HG02938 (cell line): ENCODE data around the gene MAN2B2.

ENCODE experiments used
- ATAC-seq: cut with Tn5 transposase; IDR thresholded peaks from one replicate; pipeline ENCODE4 v1.9.1; 2021; ENCODE audit warnings: mild to moderate bottlenecking, moderate library complexity; ENCODE audit not compliant: unreplicated experiment

The MAN2B2 gene

DNA sequence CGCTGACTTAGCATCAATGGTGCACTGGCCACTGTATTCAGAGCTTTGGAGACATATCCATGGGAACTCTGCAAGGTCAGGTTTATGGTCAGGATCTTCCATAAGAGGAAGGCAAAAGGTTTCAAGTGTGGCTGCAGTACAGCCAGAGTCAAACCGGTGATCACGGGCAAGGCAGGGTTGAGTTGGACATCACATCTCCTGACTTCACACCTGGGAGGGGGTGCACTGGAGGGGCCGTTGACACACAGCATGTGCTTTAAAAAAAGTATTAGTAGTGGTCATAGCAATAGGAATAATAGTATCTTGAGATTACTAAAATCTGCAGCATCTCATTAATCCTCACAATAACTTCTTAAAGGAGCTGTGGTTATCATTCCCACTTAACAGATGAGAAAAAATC, 28.9 kb upstream of the MAN2B2 start:
- no peak for ATAC-seq

DNA sequence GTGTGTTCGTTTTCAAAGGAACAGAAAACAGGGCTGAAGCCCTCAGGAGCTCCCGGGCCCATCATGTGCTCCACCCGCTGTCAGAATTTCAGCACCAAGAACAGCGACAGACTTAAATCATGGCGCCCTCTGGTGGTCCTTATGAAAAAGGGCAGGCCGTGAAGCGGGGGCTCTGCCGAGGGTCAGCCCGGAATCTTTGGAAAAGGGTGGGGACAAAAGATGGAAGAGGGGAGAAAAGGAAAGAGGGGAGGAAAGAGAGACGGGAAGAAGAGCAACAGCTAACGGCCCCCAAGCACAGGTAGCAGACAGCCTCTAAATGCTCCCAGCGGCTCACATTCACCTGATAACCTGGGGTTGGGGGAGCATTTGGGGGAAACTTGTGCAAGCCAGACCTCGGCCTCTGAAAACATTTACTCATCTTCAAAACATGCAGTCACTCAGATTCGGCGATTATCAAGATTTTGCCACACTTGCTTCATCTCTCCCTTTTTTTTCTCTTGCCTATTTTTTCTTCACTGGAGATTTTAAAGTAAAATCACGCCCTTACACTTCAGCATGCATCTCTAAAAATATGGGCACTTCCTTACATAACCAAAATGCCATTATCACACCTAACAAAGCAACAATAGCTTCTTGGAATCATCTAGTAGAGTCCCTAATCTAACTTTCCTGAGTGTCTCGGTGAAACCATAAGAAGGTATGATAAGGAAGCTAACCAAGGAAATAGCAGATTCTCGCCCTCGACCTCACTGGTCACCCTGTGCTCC, 28.1 kb upstream of the MAN2B2 start:
- peak; percentile 59 for ATAC-seq

DNA sequence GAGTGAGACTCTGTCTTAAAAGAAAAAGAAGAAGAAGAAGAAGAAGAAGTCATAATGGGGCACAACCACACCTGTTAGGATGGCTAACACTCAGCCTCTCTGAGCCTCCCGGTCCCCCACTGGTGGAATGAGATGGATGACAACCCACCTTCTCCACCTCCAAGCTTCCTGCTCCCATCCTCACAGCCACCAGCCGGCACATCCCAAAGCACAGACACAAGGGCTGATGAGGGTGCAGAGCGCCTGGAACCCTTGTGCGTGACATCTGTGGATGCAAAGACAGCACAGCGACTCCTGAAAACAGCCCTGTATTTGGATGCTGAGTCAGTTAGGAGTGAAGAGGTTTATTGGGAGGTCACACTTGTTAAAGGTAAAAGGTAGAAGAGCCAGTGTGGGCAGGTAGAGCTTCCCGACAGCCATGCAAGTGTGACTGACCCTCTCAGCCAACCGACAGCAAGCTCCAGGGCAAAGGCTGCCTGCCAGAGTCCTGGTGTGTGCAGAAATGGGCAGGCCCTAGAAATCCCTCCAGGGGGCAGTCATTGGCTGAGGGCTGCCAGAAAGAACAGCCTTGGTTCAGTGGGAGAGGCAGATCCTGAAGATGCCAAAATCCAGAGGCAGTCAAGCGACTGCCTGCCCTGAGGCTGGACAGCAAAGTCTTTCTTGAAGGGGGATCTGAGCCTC, 26.6 kb upstream of the MAN2B2 start:
- no peak for ATAC-seq

DNA sequence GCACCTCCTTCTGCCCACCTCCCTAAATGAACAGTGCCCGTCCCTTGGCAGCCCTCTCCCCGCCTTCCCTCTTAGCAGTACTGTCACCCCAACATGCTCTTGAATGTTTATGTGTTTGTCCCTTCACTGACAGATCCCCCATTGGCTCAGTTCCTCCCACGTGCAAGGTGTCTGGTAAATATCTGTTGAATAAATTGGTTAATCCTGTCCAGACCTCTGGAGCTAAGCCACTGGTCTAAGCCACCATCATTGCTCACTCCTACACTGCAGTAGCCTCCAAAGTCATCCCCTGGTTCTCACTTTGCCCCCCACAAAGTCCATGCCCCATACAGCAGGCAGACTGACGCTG, 26.1 kb upstream of the MAN2B2 start:
- no peak for ATAC-seq

DNA sequence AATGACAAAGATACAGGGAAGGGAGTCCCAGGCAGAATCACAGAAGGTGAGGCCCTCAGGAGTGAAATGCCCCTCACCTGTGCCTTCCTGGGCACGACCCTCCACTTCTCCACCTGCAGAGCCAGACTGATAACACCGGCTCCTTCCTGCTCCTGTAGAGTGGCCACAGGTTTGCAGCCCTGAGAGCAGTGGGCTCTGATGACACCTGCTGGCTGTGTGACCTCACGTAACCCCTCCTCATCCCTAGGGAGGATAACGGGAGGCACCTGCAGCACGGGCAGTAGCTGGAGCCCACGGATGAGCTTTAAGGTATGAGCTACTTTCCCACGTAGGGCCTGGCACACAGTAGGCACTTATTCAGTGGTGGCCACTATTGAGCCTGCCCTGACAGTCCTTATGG, 25.5 kb upstream of the MAN2B2 start:
- ATAC-seq = no peak

DNA sequence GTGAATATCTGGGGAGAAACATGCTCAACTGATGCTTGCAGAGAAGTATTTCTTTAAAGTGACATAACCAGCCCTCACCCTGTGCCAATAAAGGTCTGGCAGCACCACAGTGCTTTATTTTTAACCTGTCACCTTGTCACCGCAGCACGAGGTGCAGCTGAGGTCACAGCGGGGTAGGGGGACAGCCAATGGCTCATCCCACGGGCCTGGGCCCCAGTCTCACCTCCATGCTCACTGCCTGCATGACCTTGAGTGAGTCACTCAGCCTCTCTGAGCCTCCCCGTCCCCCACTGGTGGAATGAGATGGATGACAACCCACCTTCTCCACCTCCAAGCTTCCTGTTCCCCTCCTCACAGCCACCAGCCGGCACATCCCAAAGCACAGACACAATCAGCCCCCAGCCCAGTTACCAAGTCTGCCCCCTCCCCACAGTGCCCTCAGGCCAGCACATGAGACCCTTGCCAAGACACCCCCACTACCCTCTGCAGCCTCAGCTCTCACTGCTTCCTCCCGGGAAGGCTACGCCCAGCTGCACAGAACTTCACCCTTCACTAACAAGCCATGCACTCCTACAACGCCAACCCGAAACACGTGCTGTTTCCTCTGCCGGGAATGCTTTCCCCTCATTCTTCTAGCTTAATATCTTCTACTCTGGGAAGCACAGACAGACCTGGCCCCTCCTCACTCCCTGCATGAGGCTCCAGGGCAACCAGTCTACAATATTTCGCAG, 24.9 kb upstream of the MAN2B2 start:
- no peak for ATAC-seq

DNA sequence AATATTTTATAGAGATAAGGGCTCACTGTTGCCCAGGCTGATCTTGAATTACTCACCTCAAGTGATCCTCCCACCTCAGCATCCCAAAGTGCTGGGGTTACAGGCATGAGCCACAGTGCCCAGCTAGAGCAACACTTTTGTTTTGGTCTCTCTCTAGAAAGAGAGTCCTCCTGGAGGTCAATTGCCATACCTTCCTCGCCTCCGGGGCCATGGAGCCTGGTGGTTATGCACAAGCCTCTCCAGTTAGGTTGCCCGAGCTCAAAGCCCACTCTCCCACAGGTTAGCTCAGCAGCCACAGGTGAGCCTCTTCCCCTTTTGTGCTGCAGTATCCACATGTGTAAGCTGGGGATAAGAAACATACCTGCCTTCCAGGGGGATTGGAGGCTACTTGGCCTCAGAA, 24.2 kb upstream of the MAN2B2 start:
- ATAC-seq = no peak

DNA sequence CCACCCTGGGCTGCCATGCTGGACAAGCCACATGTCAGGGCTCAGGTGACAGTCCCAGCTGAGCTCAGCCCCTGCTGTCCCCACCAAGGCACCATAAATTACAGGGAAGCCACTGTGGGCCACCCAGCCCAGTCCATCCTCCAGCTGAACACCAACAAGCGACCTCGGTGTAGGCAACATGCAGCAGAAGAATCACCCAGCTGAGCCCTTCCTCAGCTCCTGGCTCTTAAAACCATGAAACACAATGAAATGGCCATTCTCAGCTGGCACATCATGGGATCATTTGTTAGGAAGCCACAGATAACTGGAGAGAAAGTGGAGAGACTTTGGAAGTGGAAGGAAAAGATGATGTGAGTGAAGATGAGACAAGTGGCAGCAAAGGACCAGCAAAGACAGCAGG, 23.3 kb upstream of the MAN2B2 start:
- no peak for ATAC-seq

DNA sequence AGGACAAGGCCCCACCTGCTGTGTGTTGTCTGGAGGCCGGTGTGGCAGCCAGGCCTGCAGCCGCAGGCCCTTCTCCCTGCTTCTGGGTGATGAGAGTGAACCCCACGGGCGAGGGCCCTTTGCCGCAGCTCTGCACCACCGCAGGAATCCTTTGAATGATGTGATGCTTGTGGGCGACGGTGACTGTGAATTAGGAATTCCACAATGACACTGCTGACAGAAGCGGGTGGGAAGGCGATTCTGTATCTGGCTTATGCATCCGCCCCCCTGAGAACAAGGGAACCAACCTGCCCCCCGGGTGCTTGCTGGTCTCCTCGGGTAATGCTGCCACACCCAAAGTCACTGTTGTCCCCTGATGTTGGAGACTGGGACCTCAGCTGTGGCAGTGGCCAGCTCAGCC, 19.5 kb upstream of the MAN2B2 start:
- ATAC-seq = no peak

DNA sequence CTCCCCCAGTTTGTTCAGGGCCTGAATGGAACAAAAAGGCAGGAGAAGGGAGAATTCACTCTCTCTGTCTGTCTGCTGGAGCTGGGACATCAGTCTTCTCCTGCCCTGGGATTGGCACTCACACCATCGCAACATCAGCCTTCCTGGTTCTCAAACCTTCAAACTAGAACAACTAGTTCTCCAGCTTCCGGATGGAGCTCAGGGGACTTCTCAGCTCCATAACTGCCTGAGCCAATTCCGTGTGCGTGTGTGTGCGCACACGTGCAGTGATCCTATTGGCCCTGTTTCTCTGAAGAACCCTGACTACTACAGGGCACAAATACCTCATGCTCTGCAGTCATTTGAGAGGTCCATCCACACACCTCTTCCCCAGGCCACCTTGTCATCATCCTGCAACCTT, 18.7 kb upstream of the MAN2B2 start:
- ATAC-seq = no peak

DNA sequence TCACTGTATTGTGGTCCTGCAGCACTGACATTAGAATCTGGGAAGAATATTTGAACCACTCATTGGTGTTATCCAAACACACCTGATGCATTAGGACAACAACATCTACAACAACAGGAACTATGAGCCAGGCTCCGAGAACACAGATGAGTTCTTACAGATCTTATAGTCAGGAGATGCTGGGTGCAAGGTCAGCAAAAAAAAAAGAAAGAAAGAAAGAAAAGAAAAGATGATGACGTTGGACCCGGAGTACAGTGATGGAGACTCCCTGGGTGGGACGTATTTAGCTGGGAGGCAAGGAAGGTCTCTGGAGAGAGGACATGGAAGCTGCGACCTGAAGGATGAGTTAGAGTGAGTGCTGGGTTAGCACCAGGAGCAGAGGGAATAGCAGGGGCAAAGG, 17.8 kb upstream of the MAN2B2 start:
- no peak for ATAC-seq

DNA sequence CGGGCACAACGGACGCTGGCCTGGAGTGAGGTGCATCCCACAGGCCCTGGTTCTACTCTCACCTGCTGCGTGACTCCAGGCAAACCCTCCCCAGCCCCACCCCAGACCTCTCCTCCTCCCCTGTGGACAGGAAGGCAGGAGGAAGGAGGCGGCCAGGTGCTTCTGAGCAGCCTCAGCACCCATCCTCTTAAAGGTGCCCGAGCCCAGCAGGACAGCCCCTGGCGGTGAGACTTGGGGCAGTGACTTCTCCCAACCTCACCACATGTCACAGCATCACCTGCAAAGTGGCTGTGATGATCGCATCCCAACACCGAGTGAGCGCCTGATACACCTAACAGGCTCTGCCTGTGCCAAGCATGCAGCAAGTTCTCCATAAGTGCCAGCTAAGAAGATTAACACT, 17.1 kb upstream of the MAN2B2 start:
- no peak for ATAC-seq

DNA sequence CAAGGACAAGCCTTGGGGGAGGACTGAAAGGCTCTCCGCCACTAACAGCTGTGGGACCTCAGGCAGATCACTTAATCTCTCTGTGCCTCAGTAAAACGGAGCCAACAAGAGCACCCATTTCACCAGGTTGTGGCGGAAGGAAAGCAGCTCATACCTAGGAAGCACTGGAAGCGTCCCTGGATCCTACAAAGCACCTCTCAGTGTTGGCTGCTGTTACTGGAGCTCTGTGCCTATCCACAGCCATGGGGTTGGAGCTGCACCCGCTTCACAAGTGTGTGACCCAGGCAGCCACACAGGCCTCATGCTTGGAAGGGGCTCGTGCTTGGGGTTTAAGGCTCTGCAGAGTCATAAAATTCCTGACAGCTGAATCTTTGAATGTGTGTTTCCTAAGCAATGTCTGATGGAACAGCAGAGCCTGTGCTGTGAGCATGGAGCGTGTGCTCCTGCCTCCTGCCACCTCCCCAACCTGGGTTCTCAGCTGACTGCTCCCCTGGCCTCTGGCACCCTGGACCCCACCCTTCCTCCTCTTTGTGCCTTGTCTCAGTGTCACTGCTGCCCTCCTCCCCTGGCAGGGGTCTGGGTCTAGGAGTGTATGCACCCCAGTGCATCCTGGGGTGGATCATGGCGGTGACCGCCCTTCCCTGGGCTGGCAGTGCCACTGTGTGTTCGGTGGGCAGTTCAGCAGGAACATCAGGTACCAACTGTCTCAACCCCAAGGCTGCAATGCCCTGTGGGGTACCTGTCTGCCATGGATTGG, 14.4 kb upstream of the MAN2B2 start:
- ATAC-seq = no peak

DNA sequence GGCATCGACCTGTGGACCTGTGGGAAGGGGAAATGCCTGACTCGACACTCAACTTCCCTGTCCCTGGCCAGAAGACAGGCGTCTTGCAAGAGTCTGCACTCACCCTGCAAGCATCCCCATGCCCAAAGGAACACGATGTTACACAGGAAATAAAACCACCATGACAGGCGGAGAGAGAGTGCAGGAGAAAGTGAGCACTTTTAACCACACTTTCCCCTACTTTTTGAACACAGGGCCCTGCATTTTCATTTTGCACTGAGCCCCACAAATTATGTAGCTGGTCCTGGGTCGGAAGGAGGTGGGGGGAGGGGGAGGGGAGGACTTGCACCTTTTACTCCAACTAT, 13.8 kb upstream of the MAN2B2 start:
- ATAC-seq = no peak

DNA sequence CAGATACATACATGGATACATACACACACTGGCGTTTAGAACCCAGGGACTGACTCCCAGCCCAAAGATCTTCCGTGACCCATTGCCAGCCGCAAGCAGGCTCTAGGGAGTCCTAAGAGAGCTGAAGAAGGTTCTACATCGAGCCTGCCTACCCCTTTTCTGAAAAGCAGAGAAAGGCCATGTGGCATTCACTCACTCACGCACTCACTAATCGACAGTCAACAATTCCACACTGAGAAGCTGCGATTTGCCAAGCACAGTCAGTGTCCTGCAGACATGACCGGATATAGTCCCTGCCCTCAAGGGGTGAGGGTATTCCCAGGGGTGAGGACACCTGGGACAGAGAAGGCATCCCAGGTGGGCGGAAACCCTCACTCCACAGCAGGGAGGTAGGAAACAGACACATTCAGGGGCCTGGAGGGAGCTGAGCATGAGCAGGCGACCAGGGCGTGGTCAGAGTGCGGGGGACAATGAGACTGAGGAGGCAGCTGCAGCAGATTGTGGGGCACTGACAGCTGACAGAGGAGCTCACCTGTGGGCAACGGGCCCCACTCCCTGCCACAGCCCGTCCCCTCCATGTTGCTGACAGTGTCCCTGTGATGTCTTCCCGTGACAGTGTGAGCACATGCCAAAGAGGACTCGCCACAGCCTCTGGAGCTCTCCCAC, 13.2 kb upstream of the MAN2B2 start:
- no peak for ATAC-seq

DNA sequence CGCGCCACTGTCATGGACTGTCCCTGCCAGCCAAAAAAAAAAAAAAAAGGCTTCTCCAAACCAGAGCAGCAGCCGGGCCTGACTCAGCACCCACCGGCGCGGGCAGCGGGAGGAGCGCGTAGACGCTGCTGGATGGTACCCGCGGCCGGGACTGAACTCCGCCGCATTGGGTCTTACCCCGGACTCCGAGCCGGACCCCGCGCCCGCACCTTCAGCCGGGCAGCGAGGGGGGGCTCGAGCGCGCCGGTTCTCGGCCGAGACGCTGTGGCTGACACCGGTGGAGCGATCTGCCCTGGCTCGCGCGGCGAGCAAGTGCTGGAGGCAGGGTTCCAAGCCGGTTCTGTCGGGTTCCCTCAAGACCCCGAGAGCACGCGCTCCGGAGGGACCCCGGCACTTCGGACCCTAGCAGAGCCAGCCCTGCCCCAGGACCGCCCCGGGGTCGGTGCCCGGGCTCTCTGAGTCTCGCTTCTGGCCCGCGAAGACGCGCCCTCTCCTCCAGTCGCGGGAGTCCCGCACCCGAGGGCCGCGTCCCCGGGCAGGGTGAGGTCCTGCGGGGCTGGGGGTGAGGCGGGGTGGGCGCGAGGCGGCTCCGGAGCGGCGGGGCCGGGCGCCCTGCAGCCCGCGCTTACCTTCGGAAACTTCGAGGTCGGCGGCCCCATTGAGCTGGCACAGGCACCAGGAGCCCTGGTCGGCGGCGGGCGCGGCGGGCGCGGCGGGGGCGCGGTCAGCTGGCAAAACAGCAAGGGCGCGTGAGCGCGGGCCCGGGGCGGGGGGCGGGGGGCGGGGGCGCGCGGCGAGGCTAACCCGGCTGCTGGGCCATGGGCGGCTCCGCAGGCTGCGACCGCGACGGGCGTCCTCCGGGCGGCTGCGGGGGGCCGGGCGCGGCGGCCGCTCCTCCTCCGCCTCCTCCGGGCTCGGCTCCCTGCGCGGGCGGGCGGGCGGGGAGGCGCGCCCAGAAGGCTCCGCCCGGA, 11.8 kb upstream of the MAN2B2 start:
- no peak for ATAC-seq

DNA sequence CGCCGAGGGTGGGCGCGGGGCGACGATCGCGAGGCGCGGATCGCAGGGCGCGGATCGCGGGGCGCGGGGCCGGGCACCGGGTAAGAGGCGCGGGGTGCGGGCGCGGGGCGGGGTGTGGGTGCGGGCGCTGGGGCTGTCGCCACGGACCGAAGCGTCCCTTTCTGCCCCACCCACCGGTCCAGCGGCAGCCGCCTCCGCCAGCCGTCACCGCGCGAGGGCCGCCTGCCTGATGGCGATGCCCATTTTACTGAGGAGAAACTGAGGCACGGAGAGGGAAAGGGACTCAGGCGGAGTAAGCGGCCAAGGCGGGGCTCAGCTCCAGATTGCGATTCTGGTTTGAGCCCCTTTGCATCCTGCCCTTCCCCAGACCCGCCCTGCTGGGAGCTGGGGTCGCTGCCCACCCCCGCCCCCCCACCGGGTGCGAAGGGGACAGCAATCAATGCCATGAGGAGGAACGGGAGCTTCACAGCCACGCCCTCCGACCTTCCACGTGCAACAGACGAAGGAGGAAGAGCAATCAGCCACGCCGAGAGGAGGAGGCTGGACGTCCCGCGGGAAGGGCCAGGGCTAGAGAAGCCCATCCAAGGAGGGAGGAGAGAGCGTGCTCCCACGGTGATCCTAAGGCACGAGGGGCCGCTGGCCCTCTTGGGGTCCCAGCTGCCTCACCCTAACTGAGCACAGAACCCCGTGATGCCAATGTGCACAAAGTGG, 10.9 kb upstream of the MAN2B2 start:
- ATAC-seq = no peak

DNA sequence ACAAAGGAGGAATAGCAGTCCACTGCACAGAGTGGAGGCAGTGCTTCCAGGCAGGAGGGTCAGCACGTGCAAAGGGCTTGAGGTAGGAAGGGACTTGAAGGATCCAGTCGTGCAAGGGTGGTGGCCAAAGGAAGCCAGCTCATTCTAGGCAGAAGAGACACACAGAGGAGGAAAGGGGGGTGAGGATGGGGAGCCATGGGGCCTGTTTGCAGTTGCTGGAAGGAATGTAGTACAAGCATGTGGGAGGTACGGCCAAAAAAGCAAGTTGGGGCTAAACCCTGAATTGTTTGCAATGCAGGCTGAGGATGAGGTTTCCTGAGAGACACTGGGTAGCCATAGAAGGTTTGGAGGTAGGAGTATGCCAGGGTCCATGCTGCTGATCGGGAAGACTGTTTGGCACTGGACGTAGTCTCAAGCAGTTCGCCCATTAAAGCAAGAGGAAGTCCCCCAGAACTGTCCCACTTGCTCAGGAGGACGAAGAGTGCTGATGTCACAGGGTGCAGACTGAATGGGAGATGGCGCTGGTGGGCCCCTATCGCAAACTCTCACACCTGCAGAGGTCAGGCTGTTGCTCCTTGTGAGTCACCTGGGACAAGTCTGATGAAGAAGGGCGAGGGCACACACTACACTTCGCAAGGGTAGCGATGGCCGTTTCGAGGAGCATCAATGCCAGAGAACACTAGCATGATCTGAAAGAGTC, 9.1 kb upstream of the MAN2B2 start:
- ATAC-seq = no peak
